Subcutaneous abdominal adipose tissue (tissue), 5 donors: Measurements from ENCODE around the gene MATN3.

Experiments
- H3K27ac ChIP-seq: one replicate; pipeline ENCODE4 v1.7.0; 2013; ENCODE audit warnings: low read depth, mild to moderate bottlenecking, inconsistent platforms, low read length, moderate library complexity
- H3K27me3 ChIP-seq, 5 donors: one replicate each; pipeline ENCODE4 v1.7.0; 2013; ENCODE audit warnings: low read length in 5 of 5, inconsistent platforms in 1 of 5; ENCODE audit not compliant: control insufficient read depth in 5 of 5, insufficient read depth in 4 of 5
- H3K36me3 ChIP-seq, 5 donors: one replicate each; pipeline ENCODE4 v1.7.0; 2013; ENCODE audit warnings: low read length in 5 of 5; ENCODE audit not compliant: control insufficient read depth in 5 of 5, insufficient read depth in 5 of 5
- H3K4me1 ChIP-seq, 5 donors: one replicate each; pipeline ENCODE4 v1.7.0; 2013; ENCODE audit warnings: low read length in 5 of 5, mild to moderate bottlenecking in 3 of 5, moderate library complexity in 1 of 5; ENCODE audit not compliant: control insufficient read depth in 5 of 5, insufficient read depth in 5 of 5
- H3K4me3 ChIP-seq, 5 donors: one replicate each; pipeline ENCODE4 v1.7.0; 2013; ENCODE audit warnings: low read length in 5 of 5, low read depth in 1 of 5
- H3K9ac ChIP-seq, 5 donors: one replicate each; pipeline ENCODE4 v1.7.0; 2013; ENCODE audit warnings: low read length in 5 of 5, mild to moderate bottlenecking in 4 of 5, moderate library complexity in 3 of 5
- H3K9me3 ChIP-seq, 5 donors: one replicate each; pipeline ENCODE4 v1.7.0; 2013; ENCODE audit warnings: low read length in 5 of 5; ENCODE audit not compliant: control insufficient read depth in 5 of 5
- donor health status: healthy.
- donor health status: healthy.
- donor health status: healthy.
- donor health status: healthy.
- donor health status: healthy.

The MATN3 gene

DNA sequence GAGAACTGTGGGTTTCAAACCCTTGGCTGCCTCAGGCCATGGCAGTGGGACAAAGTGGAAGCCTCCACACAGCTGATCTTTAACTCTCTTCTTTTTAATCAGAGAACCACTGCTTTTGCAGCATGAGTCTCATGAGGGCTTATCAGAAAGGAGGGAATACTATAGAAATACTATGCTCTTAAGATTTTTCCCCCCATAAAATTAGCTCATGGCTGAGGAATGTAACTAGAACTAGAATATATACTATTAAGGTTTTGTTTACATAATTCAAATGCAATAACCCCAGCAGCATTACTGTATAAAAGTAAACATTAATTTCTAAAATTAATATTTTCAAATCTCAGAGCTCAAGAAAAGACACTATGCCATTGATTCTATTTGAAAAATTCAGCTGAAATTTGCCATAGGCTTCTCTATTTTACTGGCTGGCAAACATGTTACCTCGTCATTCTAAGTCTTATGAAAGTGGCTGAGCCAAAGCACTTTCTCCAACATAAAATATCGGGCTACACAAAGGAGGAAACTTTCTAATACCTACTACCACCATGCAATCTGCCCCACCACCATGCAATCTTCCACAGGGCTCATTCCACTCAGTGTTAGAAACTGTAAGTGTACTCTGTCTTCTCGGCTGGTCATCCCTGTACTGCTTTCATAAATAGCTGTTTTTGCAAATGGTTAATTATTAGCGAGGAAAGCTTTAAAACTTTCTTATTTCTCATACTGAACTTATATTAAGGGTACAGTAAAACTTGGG is 65.1 kb downstream of the MATN3 start:
- H3K4me3 ChIP-seq = no peak overlapping the region
- peaks cover 0 to 27% (median 0%) of the 10 kb centered on the region in 5 donors for H3K36me3 ChIP-seq
- peaks cover 0 to 16% (median 4%) of the 10 kb centered on the region in 5 donors for H3K4me1 ChIP-seq
- H3K27me3 ChIP-seq = no peaks in the 10 kb centered on the region
- H3K27ac ChIP-seq = no peak overlapping the region
- no peaks in the 10 kb centered on the region for H3K9me3 ChIP-seq
- H3K9ac ChIP-seq = no peak overlapping the region

- no peak overlapping the region for H3K9ac ChIP-seq
- no peak overlapping the region for H3K27ac ChIP-seq
- H3K27me3 ChIP-seq = no peaks in the 10 kb centered on the region
- peaks cover 0 to 15% (median 4%) of the 10 kb centered on the region in 5 donors for H3K4me1 ChIP-seq
- no peak overlapping the region for H3K4me3 ChIP-seq
- H3K36me3 ChIP-seq = peaks cover 0 to 19% (median 0%) of the 10 kb centered on the region in 5 donors
- H3K9me3 ChIP-seq = no peaks in the 10 kb centered on the region
Measured at GRCh38 chr2:19944205-19944845, 68.1 kb downstream of the MATN3 start.

DNA sequence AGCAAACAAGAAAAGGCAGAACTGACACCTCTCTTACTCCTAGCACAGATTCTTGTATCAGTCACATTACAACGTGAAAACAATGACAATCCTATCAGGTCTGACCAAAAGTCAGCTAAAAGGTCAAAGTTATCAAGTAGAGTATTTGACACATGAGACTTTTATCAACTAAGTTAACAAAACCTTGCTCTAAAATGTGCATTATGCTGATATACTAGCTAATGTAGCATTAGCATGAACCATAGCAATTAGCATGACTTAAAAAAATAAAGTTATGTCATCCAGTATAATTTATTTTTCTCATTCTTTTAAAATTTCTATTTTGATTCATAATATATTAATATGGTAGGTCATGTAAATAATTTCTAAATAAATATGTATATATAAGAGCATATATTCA is 69.3 kb downstream of the MATN3 start:
- Histone ChIP-seq H3K9ac (no peak overlapping the region), H3K9me3 (no peaks in the 10 kb centered on the region), H3K27me3 (no peaks in the 10 kb centered on the region), H3K4me3 (no peak overlapping the region), H3K36me3 (peaks cover 0 to 22% (median 0%) of the 10 kb centered on the region in 5 donors), H3K27ac (no peak overlapping the region), H3K4me1 (peaks cover 0 to 9% (median 0%) of the 10 kb centered on the region in 5 donors)

DNA sequence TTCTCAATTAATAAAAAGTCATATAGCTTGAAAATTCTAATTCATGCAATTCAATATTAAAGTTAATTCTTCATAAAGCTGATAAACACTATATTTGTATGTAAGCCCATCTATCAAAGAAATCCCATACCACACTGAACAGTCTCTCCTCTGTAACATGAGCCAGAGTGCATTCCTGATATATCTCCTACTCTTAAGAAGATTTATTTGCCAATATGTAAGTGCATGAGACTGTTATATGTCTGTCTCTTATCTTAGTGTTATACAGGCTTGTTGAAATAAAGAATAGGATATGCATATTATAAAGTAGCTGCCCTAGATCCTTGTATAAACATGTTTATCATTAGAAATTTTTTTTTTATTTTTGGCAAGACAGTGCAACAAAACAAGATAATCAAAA is 70.3 kb downstream of the MATN3 start:
- no peak overlapping the region for H3K4me3 ChIP-seq
- H3K9ac ChIP-seq = no peak overlapping the region
- peaks cover 0 to 4% (median 0%) of the 10 kb centered on the region in 5 donors for H3K4me1 ChIP-seq
- no peak overlapping the region for H3K27ac ChIP-seq
- H3K27me3 ChIP-seq = no peaks in the 10 kb centered on the region
- no peaks in the 10 kb centered on the region for H3K9me3 ChIP-seq
- H3K36me3 ChIP-seq = peaks cover 4 to 32% (median 5%) of the 10 kb centered on the region in 5 donors
